H9 (cell line): ENCODE measurements around the gene SREBF2. TPM values are rescaled to one million over a fixed set of nuclear protein-coding genes. Genes with fewer than 3 reads are reported as not detected.

ENCODE experiments used
- DNase-seq: peaks from one replicate; pipeline ENCODE4 v3.0.0-alpha.2; 2017
- H2AFZ ChIP-seq: one replicate; pipeline ENCODE4 v1.6.1; 2013; ENCODE audit warnings: mild to moderate bottlenecking, low read length, control low read depth, moderate library complexity
- H2AK5ac ChIP-seq: 2 replicates; pipeline ENCODE4 v1.6.1; 2013; ENCODE audit warnings: low read length, control low read depth, mixed read lengths; ENCODE audit not compliant: insufficient read length
- H2BK120ac ChIP-seq: one replicate; pipeline ENCODE4 v1.6.1; 2013; ENCODE audit warnings: low read depth, mild to moderate bottlenecking, low read length, control low read depth, inconsistent platforms; ENCODE audit not compliant: poor library complexity, severe bottlenecking
- H2BK12ac ChIP-seq: 2 replicates; pipeline ENCODE4 v1.6.1; 2013; ENCODE audit warnings: low read length, control low read depth, mixed read lengths, low read depth; ENCODE audit not compliant: insufficient read length
- H2BK15ac ChIP-seq: 2 replicates; pipeline ENCODE4 v1.6.1; 2013; ENCODE audit warnings: low read depth, low read length, control low read depth
- H2BK20ac ChIP-seq: one replicate; pipeline ENCODE4 v1.6.1; 2013; ENCODE audit warnings: low read depth, mild to moderate bottlenecking, low read length, control low read depth, inconsistent platforms; ENCODE audit not compliant: poor library complexity, severe bottlenecking
- H2BK5ac ChIP-seq: 2 replicates; pipeline ENCODE4 v1.6.1; 2013; ENCODE audit warnings: low read length, control low read depth, mixed read lengths; ENCODE audit not compliant: insufficient read length
- H3K14ac ChIP-seq: 2 replicates; pipeline ENCODE4 v1.6.1; 2013; ENCODE audit warnings: low read length, control low read depth; ENCODE audit not compliant: insufficient read depth
- H3K18ac ChIP-seq: 2 replicates; pipeline ENCODE4 v1.6.1; 2013; ENCODE audit warnings: low read depth, mild to moderate bottlenecking, mixed read lengths, low read length, control low read depth; ENCODE audit not compliant: insufficient read length
- H3K23ac ChIP-seq: 2 replicates; pipeline ENCODE4 v1.6.1; 2013; ENCODE audit warnings: low read length, control low read depth, mixed read lengths, low read depth; ENCODE audit not compliant: insufficient read length
- H3K23me2 ChIP-seq: 2 replicates; pipeline ENCODE4 v1.6.1; 2013; ENCODE audit warnings: low read depth, mild to moderate bottlenecking, mixed read lengths, low read length, control low read depth; ENCODE audit not compliant: insufficient read length, poor library complexity, severe bottlenecking
- H3K27ac ChIP-seq: 2 replicates; pipeline ENCODE4 v1.5.1; 2013; ENCODE audit warnings: low read length, control low read depth, mixed read lengths, low read depth; ENCODE audit not compliant: insufficient read length
- H3K27me3 ChIP-seq: 2 replicates; pipeline ENCODE4 v1.6.1; 2013; ENCODE audit warnings: low read length, control low read depth, inconsistent platforms; ENCODE audit not compliant: insufficient read depth
- H3K4ac ChIP-seq: 2 replicates; pipeline ENCODE4 v1.6.1; 2013; ENCODE audit warnings: low read depth, mild to moderate bottlenecking, control low read depth, inconsistent platforms, low read length, moderate library complexity
- H3K4me1 ChIP-seq: 2 replicates; pipeline ENCODE4 v1.6.1; 2013; ENCODE audit warnings: low read length, control low read depth, inconsistent platforms; ENCODE audit not compliant: insufficient read depth
- H3K4me2 ChIP-seq: 2 replicates; pipeline ENCODE4 v1.6.1; 2013; ENCODE audit warnings: low read length, control low read depth, mixed read lengths; ENCODE audit not compliant: insufficient read length, insufficient read depth
- H3K56ac ChIP-seq: 2 replicates; pipeline ENCODE4 v1.6.1; 2013; ENCODE audit warnings: low read depth, mild to moderate bottlenecking, mixed read lengths, low read length, control low read depth; ENCODE audit not compliant: insufficient read length
- H3K79me1 ChIP-seq: 2 replicates; pipeline ENCODE4 v1.6.1; 2013; ENCODE audit warnings: low read depth, mild to moderate bottlenecking, moderate library complexity, low read length, control low read depth, inconsistent platforms; ENCODE audit not compliant: insufficient read depth, poor library complexity, severe bottlenecking
- H3K79me2 ChIP-seq: 2 replicates; pipeline ENCODE4 v1.6.1; 2013; ENCODE audit warnings: low read length, control low read depth, inconsistent platforms; ENCODE audit not compliant: insufficient read depth
- H3K9ac ChIP-seq: 2 replicates; pipeline ENCODE4 v1.6.1; 2013; ENCODE audit warnings: low read length, control low read depth, mixed read lengths; ENCODE audit not compliant: insufficient read length; ENCODE audit errors: extremely low read depth
- H3K9me3 ChIP-seq: one replicate; pipeline ENCODE4 v1.6.1; 2013; ENCODE audit warnings: low read depth, low read length, inconsistent platforms; ENCODE audit not compliant: control insufficient read depth
- H3T11ph ChIP-seq: one replicate; pipeline ENCODE4 v1.6.1; 2013; ENCODE audit warnings: mild to moderate bottlenecking, low read length, control low read depth, inconsistent platforms
- H4K20me1 ChIP-seq: one replicate; pipeline ENCODE4 v1.6.1; 2013; ENCODE audit not compliant: control insufficient read depth, insufficient read length, insufficient read depth
- H4K5ac ChIP-seq: 2 replicates; pipeline ENCODE4 v1.6.1; 2013; ENCODE audit warnings: low read depth, mild to moderate bottlenecking, mixed read lengths, low read length, control low read depth; ENCODE audit not compliant: insufficient read length
- H4K8ac ChIP-seq: replicated peaks from 2 replicates; pipeline ENCODE4 v1.6.1; 2013; ENCODE audit warnings: low read length, control low read depth, mixed read lengths, low read depth; ENCODE audit not compliant: insufficient read length
- H4K91ac ChIP-seq: 2 replicates; pipeline ENCODE4 v1.6.1; 2013; ENCODE audit warnings: low read depth, mild to moderate bottlenecking, moderate library complexity, mixed read lengths, low read length, control low read depth; ENCODE audit not compliant: insufficient read length
- H3K27ac Mint-ChIP-seq, 3 experiments: 2 replicates in 2 of 3; 3 replicates in 1 of 3; pipeline ENCODE4 v1.8.0; 2020 to 2021; ENCODE audit warnings: mixed read lengths in 3 of 3, mild to moderate bottlenecking in 1 of 3, moderate library complexity in 1 of 3
- H3K27me3 Mint-ChIP-seq: 2 replicates; pipeline ENCODE4 v1.8.0; 2021; ENCODE audit warnings: low read depth, mild to moderate bottlenecking, moderate library complexity, mixed read lengths
- H3K36me3 Mint-ChIP-seq, 3 experiments: 2 replicates in 2 of 3; 3 replicates in 1 of 3; pipeline ENCODE4 v1.8.0; 2020 to 2021; ENCODE audit warnings: low read depth in 3 of 3, mixed read lengths in 3 of 3; ENCODE audit not compliant: insufficient read depth in 1 of 3
- H3K4me1 Mint-ChIP-seq, 2 experiments: 2 replicates each; pipeline ENCODE4 v1.8.0; 2020; ENCODE audit warnings: mixed read lengths in 2 of 2
- H3K4me3 Mint-ChIP-seq, 2 experiments: 2 replicates in 1 of 2; 3 replicates in 1 of 2; pipeline ENCODE4 v1.8.0; 2020 to 2021; ENCODE audit warnings: mild to moderate bottlenecking in 2 of 2, mixed read lengths in 2 of 2, moderate library complexity in 1 of 2
- H3K9me3 Mint-ChIP-seq, 2 experiments: 2 replicates in 1 of 2; 3 replicates in 1 of 2; pipeline ENCODE4 v1.8.0; 2020; ENCODE audit warnings: mild to moderate bottlenecking in 2 of 2, mixed read lengths in 2 of 2, moderate library complexity in 1 of 2
- CTCF ChIP-seq: fragments of 200-600 bp; sonication (generic); conservative IDR thresholded peaks from 3 replicates; pipeline ENCODE4 v1.8.0; 2021; ENCODE audit warnings: antibody characterized with exemption, mild to moderate bottlenecking
- WGBS: extraction: QIAGEN DNeasy Blood & Tissue Kit; methylation state at CpG from one replicate; pipeline ENCODE4 v1.1.7; 2013; ENCODE audit warnings: missing lambda C conversion rate, low lambda C conversion rate, mixed read lengths; ENCODE audit not compliant: insufficient read length; ENCODE audit errors: extremely low coverage; 5-methylcytosine and 5-hydroxymethylcytosine counted together
- total RNA-seq: library from RNA; stranded (reverse); gene quantifications from 2 replicates; pipeline ENCODE4 v1.2.1, GENCODE V29; 2021

Gene SREBF2
- total RNA-seq, 1 experiment from 2014 or later = 146 TPM

- no peak overlapping the region for H3K14ac ChIP-seq
- no peak overlapping the region for H2BK12ac ChIP-seq
- no peak overlapping the region for H3K18ac ChIP-seq
- no peak overlapping the region for H3K27ac ChIP-seq
- no peak for DNase-seq
- Mint-ChIP-seq H3K36me3 (no peaks in the 10 kb centered on the region; a peak in 1 of 7 replicates), H3K4me3 (no peak overlapping the region; a peak in 2 of 5 replicates), H3K27me3 (peaks cover 80% of the 10 kb centered on the region), H3K4me1 (peaks cover 7 to 22% of the 10 kb centered on the region in 2 experiments; a peak in 3 of 4 replicates), H3K9me3 (no peaks in the 10 kb centered on the region; a peak in 1 of 5 replicates), H3K27ac (no peak overlapping the region)
- H3K4me1 ChIP-seq = peaks cover 2% of the 10 kb centered on the region; the same call in 1 of the 2 replicates
- no peak overlapping the region for H2BK20ac ChIP-seq
- no CpG with 5 or more reads among the region's 10 CpGs for whole genome bisulfite sequencing
- no peak overlapping the region for H3K4me2 ChIP-seq
- no peak overlapping the region for H2AFZ ChIP-seq
- no peak for TF ChIP-seq CTCF
- H3K4ac ChIP-seq = no peak overlapping the region
- no peak overlapping the region for H3K9ac ChIP-seq
- no peaks in the 10 kb centered on the region for H3K9me3 ChIP-seq
- H3K27me3 ChIP-seq = peaks cover 47% of the 10 kb centered on the region
- no peaks in the 10 kb centered on the region for H3K79me1 ChIP-seq
- H4K20me1 ChIP-seq = peaks cover 2% of the 10 kb centered on the region
- no peak overlapping the region for H2AK5ac ChIP-seq
- no peaks in the 10 kb centered on the region for H3K79me2 ChIP-seq
- no peak overlapping the region for H3T11ph ChIP-seq
- H4K8ac ChIP-seq = no peak overlapping the region
- H2BK120ac ChIP-seq = no peak overlapping the region
- H2BK15ac ChIP-seq = no peak overlapping the region
- H4K91ac ChIP-seq = no peak overlapping the region
- H3K23ac ChIP-seq = no peak overlapping the region
- H3K23me2 ChIP-seq = peaks cover 12% of the 10 kb centered on the region
- H2BK5ac ChIP-seq = no peak overlapping the region
- H4K5ac ChIP-seq = no peak overlapping the region
- no peak overlapping the region for H3K56ac ChIP-seq
These were observed 83.9 kb downstream of the SREBF2 start for GRCh38 chr22:41916745-41917358.
